Tibial artery (tissue), 4 donors: ENCODE measurements around the gene STK38L.

ENCODE experiments used
- DNase-seq, 2 donors: peaks; one replicate each; pipeline ENCODE4 v3.0.0-alpha.2; 2019
- H3K27ac ChIP-seq, 2 donors: fragments of 200-600 bp; sonication (generic) in 1 of 2; 1 replicate in 1 of 2; 2 replicates in 1 of 2; pipeline ENCODE4 v1.5.1; 2018 to 2019; ENCODE audit warnings: mild to moderate bottlenecking in 1 of 2
- H3K27me3 ChIP-seq, 2 donors: fragments of 200-600 bp; sonication (generic) in 1 of 2; one replicate each; pipeline versions ENCODE4 v1.5.1 to v1.6.0; 2016 to 2019
- H3K36me3 ChIP-seq, 3 donors: fragments of 200-600 bp; sonication (generic) in 2 of 3; one replicate each; pipeline ENCODE4 v1.5.1; 2016 to 2019; ENCODE audit warnings: mild to moderate bottlenecking in 2 of 3
- H3K4me1 ChIP-seq, 4 donors: fragments of 200-600 bp; sonication (generic) in 2 of 4; 1 replicate in 3 of 4; 2 replicates in 1 of 4; pipeline ENCODE4 v1.5.1; 2016 to 2019
- H3K4me3 ChIP-seq, 2 donors: fragments of 200-600 bp; sonication (generic) in 1 of 2; 1 replicate in 1 of 2; 2 replicates in 1 of 2; pipeline ENCODE4 v1.5.1; 2018 to 2019; ENCODE audit warnings: mild to moderate bottlenecking in 2 of 2
- H3K9me3 ChIP-seq, 3 donors: fragments of 200-600 bp; sonication (generic) in 1 of 3; one replicate each; pipeline ENCODE4 v1.5.1; 2016 to 2019
- CTCF ChIP-seq, 2 experiments: fragments of 200-600 bp in 1 of 2; fragments of 450-650 bp in 1 of 2; IDR thresholded peaks; one replicate each; pipeline ENCODE4 v1.5.1; 2017 to 2019; ENCODE audit warnings: antibody characterized with exemption in 2 of 2, mild to moderate bottlenecking in 1 of 2, moderate library complexity in 1 of 2
- intact Hi-C: fragments of 100-400 bp; cut with DNase I; formaldehyde crosslinking; loops from one replicate; pipeline ENCODE4 v1.15.0; 2023; ENCODE audit warnings: low total_unique reads

Gene STK38L

GRCh38 chr12:27359578-27360340 lies 115.7 kb downstream of the STK38L start:
- H3K36me3 ChIP-seq, result no peaks in the 10 kb centered on the region
- H3K4me1 ChIP-seq, result no peaks in the 10 kb centered on the region
- H3K9me3 ChIP-seq, result no peaks in the 10 kb centered on the region
- no peaks in the 10 kb centered on the region for H3K27me3 ChIP-seq
- no peak for TF ChIP-seq CTCF (IDR thresholded peaks at IDR 0.05)
- intact Hi-C loops, result no loop called here
- no peak overlapping the region for H3K4me3 ChIP-seq
- H3K27ac ChIP-seq, result no peak overlapping the region
- no peak for DNase-seq

GRCh38 chr12:27361372-27361771 lies 117.3 kb downstream of the STK38L start:
- DNase-seq, result no peak
- no peaks in the 10 kb centered on the region for H3K27me3 ChIP-seq
- H3K9me3 ChIP-seq, result no peaks in the 10 kb centered on the region
- H3K4me1 ChIP-seq, result no peaks in the 10 kb centered on the region
- no peak for TF ChIP-seq CTCF (IDR thresholded peaks at IDR 0.05)
- H3K4me3 ChIP-seq, result no peak overlapping the region
- intact Hi-C loops, result no loop called here
- no peak overlapping the region for H3K27ac ChIP-seq
- no peaks in the 10 kb centered on the region for H3K36me3 ChIP-seq

- no peak for DNase-seq
- Histone ChIP-seq H3K27ac (no peak overlapping the region), H3K27me3 (no peaks in the 10 kb centered on the region), H3K4me1 (no peaks in the 10 kb centered on the region), H3K4me3 (no peak overlapping the region), H3K36me3 (no peaks in the 10 kb centered on the region), H3K9me3 (no peaks in the 10 kb centered on the region)
- intact Hi-C loops, result no loop called here
- TF ChIP-seq CTCF (IDR thresholded peaks at IDR 0.05), result no peak
These were observed 122.5 kb downstream of the STK38L start for GRCh38 chr12:27366621-27367020.

- no peak for DNase-seq
- Histone ChIP-seq H3K36me3 (no peaks in the 10 kb centered on the region), H3K9me3 (no peaks in the 10 kb centered on the region), H3K4me1 (no peaks in the 10 kb centered on the region), H3K4me3 (no peak overlapping the region), H3K27me3 (no peaks in the 10 kb centered on the region), H3K27ac (no peak overlapping the region)
- intact Hi-C loops, result no loop called here
- TF ChIP-seq CTCF (IDR thresholded peaks at IDR 0.05), result no peak
These were observed 123.0 kb downstream of the STK38L start for GRCh38 chr12:27367078-27367477.
